Measurements from ENCODE around the gene DENND4A.

Gene DENND4A

DNA sequence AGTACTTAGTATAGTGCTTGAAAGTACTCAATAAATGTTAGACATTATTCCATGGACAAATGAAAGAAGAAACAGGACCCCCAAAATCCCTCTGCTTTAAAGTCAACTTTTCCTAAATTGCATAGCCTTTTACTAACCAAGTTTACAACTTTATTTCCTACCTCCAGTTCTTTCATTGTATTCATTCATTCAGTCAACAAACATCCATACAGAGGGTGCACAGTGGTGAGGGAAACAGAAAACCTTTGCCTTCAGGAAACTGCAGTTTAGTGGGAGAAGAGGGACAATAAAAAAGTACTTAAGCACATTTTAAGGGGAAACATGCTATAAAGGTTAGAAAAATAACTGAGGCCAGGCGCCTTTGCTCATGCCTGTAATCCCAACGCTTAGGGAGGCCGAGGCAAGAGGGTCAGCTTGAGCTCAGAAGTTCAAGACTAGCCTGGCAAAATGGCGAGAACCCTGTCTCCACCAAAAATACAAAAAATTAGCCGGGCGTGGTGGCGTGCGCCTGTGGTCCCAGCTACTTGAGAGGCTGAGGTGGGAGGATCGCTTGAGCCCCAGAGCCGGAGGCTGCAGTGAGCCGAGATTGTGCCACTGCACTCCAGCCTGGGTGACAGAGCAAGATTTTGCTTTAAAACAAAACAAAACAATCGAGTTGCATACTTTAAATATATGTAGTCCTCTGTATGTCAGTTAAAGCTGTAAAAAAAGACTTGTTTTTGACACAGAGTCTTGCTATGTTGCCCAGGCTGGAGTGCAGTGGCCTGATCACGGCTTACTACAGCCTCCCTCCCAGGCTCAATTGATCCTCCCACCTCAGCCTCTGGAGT, 1.1 kb upstream of the DENND4A start:
- no peak for DNase-seq (ENCODE audit: low spot score)
- TF ChIP-seq, protein P1, sequence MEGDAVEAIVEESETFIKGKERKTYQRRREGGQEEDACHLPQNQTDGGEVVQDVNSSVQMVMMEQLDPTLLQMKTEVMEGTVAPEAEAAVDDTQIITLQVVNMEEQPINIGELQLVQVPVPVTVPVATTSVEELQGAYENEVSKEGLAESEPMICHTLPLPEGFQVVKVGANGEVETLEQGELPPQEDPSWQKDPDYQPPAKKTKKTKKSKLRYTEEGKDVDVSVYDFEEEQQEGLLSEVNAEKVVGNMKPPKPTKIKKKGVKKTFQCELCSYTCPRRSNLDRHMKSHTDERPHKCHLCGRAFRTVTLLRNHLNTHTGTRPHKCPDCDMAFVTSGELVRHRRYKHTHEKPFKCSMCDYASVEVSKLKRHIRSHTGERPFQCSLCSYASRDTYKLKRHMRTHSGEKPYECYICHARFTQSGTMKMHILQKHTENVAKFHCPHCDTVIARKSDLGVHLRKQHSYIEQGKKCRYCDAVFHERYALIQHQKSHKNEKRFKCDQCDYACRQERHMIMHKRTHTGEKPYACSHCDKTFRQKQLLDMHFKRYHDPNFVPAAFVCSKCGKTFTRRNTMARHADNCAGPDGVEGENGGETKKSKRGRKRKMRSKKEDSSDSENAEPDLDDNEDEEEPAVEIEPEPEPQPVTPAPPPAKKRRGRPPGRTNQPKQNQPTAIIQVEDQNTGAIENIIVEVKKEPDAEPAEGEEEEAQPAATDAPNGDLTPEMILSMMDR (IDR thresholded peaks at IDR 0.05; ENCODE audit: extremely low read depth, missing control alignments): no peak

DNA sequence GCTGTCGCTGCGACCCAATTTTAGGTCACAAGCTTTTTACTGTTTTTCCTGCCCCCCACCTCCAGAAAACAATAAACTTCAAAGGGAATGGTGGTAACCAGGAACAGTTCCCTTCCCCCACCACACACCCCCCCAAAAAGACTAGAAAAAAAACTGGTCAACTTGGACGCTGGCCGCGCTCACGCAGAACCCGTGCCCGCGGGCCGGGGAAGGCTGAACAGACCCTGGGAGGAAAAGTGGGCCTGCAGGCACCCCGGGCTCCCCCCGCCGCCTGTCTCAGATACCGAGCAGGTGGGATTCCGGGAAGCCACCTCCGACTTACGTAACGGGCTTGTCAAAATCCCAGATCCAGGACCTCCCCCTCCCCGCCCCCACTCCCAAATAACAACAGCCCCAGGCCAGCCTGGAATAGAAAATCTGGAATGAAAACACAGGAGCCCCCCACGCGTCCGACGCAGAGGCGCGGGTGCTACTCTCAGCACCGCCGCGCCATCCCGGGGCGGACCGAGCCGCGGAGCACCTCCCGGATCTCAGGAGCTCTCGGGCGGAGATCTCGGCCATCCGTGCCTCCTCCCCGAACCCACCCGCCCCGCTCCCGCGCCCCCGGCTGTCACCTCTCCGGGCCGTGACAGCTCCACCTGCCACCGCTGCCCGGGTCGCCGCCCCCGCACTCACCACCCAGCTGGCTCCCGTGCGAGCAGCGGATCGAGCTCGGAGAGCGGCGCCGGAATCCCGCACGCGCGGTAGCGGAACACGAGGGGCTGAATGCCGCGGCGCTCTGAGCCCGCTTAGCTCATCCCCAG, 557 bp downstream of the DENND4A start:
- DNase-seq (ENCODE audit: low spot score): peak; percentile 23
- TF ChIP-seq, protein P1 (IDR thresholded peaks at IDR 0.05; ENCODE audit: extremely low read depth, missing control alignments): no peak

DNA sequence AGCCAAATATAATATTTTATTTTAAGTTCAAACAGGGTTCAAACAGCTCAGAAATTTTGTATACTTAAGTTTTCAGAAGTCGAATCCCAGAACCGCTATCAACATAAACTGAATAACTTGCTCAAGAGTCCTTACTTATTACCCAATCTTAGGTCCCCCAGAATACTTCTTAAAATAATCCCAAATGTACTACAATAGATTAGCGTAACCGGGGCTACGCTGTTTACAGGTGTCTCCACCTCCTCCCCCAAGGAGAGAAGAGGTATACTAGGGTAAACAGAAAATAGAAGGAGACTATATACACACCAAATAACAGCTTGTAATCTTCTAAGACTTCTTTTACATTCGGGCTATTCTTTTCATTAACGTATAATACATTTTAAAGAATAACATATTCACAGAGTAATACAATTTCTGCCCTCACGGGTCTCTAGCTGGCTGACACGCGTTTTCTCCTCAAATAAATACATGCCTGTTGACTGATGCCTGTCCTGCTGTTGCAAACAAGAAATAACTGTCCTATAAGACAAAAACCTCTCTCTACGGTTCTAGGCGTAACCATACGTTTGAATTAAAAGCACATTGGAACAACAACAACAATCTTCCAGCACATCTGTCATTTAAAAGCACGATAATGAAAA, 1.3 kb downstream of the DENND4A start:
- TF ChIP-seq, protein P1 (IDR thresholded peaks at IDR 0.05; ENCODE audit: extremely low read depth, missing control alignments): no peak
- DNase-seq (ENCODE audit: low spot score): peak; percentile 24

DNA sequence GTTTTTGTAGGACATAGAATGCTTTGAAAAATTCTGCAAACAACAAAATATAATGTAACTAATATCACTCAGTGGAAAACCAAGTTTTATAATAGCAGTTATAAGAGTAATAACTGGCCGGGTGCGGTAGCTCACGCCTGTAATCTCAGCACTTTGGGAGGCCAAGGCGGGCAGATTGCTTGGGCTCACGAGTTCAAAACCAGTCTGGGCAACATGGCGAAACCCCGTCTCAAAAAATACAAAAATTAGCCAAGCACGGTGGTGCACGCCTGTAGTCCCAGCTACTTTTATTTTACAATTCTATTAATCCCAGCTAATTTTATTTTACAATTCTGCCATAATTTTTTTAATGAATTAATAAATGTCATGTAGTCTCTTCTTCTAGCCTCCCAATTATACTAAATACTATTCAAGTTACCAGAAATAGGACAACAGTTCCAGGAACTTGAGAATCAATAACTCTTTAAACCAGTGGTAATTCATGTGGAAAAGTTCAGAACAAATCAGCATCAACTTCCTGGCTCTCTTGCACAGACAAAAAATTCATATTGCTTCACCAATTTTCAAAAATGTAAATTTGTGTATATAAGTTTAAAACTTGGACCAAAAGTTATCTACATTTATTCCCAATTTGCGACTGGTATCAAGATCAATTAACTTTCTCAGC, 2.2 kb downstream of the DENND4A start:
- no peak for DNase-seq (ENCODE audit: low spot score)
- TF ChIP-seq, protein P1 (IDR thresholded peaks at IDR 0.05; ENCODE audit: extremely low read depth, missing control alignments): no peak

DNA sequence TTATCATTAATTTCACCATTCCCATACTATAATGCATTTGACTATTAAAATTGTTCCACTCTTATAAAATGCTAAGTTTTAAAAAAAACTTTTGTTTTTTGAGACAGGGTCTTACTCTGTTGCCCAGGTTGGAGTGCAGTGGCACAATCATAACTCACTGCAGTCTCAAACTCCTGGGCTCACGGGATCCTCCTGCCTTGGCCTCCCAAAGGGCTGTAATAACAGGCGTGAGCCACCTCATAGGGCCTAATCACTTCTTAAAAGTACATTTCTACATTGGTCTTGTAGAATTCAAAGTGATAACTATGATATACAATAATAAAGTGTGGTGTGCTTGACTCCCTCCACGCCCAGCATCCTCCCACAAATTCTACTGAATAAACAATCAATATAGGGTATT, 3.0 kb downstream of the DENND4A start:
- no peak for DNase-seq (ENCODE audit: low spot score)
- TF ChIP-seq, protein P1 (IDR thresholded peaks at IDR 0.05; ENCODE audit: extremely low read depth, missing control alignments): no peak

DNA sequence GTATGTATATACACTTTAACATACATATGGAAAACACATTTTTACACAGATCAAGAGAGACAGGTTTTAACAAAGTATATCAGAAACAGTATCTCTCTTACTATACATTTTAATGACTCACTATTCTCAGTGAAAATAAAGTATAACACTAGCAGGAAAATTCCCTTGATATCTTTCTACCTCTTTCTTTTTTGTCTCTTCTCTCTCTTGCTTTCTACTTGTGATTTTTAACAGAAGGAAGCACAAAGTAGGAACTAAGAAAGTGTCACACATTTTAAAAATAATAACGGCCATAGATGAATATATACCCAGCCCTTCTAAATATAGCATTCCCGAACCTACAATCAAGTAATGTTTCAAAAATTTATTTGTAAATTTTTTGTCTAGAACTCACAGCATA, 4.8 kb downstream of the DENND4A start:
- TF ChIP-seq, protein P1 (IDR thresholded peaks at IDR 0.05; ENCODE audit: extremely low read depth, missing control alignments): no peak
- no peak for DNase-seq (ENCODE audit: low spot score)
